H1 (cell line): ENCODE measurements around the gene BLNK. TPM values are rescaled to one million over a fixed set of nuclear protein-coding genes. Genes with fewer than 3 reads are reported as not detected.

Source experiments
- CTCF ChIA-PET: fragments of 300-600 bp; sonication (Branson Sonifier 250); formaldehyde crosslinking; loops from one replicate; lab custom pipeline; 2021; ENCODE audit not compliant: partially characterized antibody; lab: Charles Lee
- POLR2A ChIA-PET: fragments of 300-600 bp; sonication (Branson Sonifier 250); formaldehyde crosslinking; loops from one replicate; lab custom pipeline; 2021; ENCODE audit warnings: inconsistent platforms; ENCODE audit not compliant: partially characterized antibody; lab: Charles Lee
- DNase-seq, 2 experiments: peaks; one replicate each; pipeline versions ENCODE4 v3.0.0 to v3.0.0-alpha.2; 2010 to 2022; ENCODE audit warnings: low spot score in 2 of 2, low read depth in 1 of 2, mixed read lengths in 1 of 2
- FAIRE-seq: peaks from 2 replicates; lab custom pipeline; 2011; peaks lifted over from hg19 to GRCh38; lab: Jason Lieb, UNC
- H2AFZ ChIP-seq: 2 replicates; pipeline ENCODE4 v1.8.1; 2012; ENCODE audit warnings: low read length, inconsistent platforms
- H2AK5ac ChIP-seq: 2 replicates; pipeline ENCODE4 v1.6.1; 2013; ENCODE audit warnings: low read depth, low read length
- H2BK120ac ChIP-seq: replicated peaks from 2 replicates; pipeline ENCODE3; 2013; ENCODE audit warnings: low read depth, low read length, inconsistent platforms
- H2BK12ac ChIP-seq: 2 replicates; pipeline ENCODE4 v1.6.1; 2013; ENCODE audit warnings: low read depth, low read length
- H2BK15ac ChIP-seq: 2 replicates; pipeline ENCODE4 v1.6.1; 2013; ENCODE audit warnings: low read length
- H2BK20ac ChIP-seq: 2 replicates; pipeline ENCODE4 v1.6.1; 2013; ENCODE audit warnings: low read length
- H2BK5ac ChIP-seq: 2 replicates; pipeline ENCODE4 v1.6.1; 2013; ENCODE audit warnings: low read depth, low read length
- H3K14ac ChIP-seq: 2 replicates; pipeline ENCODE4 v1.6.1; 2013; ENCODE audit warnings: inconsistent platforms; ENCODE audit not compliant: insufficient read length
- H3K18ac ChIP-seq: 2 replicates; pipeline ENCODE4 v1.6.1; 2013; ENCODE audit warnings: low read length; ENCODE audit errors: extremely low read depth
- H3K23ac ChIP-seq: 2 replicates; pipeline ENCODE4 v1.6.1; 2013; ENCODE audit warnings: inconsistent platforms; ENCODE audit not compliant: insufficient read length
- H3K23me2 ChIP-seq: 2 replicates; pipeline ENCODE4 v1.6.1; 2013; ENCODE audit warnings: low read depth, low read length
- H3K27ac ChIP-seq: 2 replicates; pipeline ENCODE4 v1.6.1; 2011; ENCODE audit warnings: low read depth, low read length, inconsistent platforms
- H3K27me3 ChIP-seq, 4 experiments: replicated peaks in 1 of 4; 1 replicate in 1 of 4; 2 replicates in 3 of 4; pipeline versions ENCODE4 v1.6.1 to v1.8.1; 2011 to 2013; ENCODE audit warnings: low read length in 3 of 4, mild to moderate bottlenecking in 3 of 4, inconsistent platforms in 2 of 4, mixed read lengths in 2 of 4, moderate library complexity in 1 of 4; ENCODE audit not compliant: control insufficient read depth in 3 of 4, insufficient read depth in 3 of 4; ENCODE audit errors: extremely low read depth in 1 of 4
- H3K36me3 ChIP-seq, 4 experiments: 2 replicates each; pipeline versions ENCODE4 v1.6.1 to v1.8.1; 2011 to 2013; ENCODE audit warnings: mild to moderate bottlenecking in 4 of 4, low read length in 3 of 4, moderate library complexity in 2 of 4, control low read depth in 1 of 4, inconsistent platforms in 1 of 4; ENCODE audit not compliant: insufficient read depth in 4 of 4, control insufficient read depth in 2 of 4
- H3K4ac ChIP-seq: replicated peaks from 2 replicates; pipeline ENCODE3; 2013; ENCODE audit warnings: low read length, low read depth, mixed read lengths, inconsistent platforms; ENCODE audit not compliant: insufficient read length
- H3K4me1 ChIP-seq, 4 experiments: replicated peaks in 1 of 4; 1 replicate in 1 of 4; 2 replicates in 3 of 4; pipeline versions ENCODE4 v1.6.1 to v1.8.1; 2011 to 2013; ENCODE audit warnings: low read length in 3 of 4, inconsistent platforms in 2 of 4, mixed read lengths in 1 of 4; ENCODE audit not compliant: insufficient read depth in 4 of 4, control insufficient read depth in 3 of 4
- H3K4me2 ChIP-seq, 2 experiments: 2 replicates each; pipeline versions ENCODE4 v1.6.1 to v1.8.1; 2011 to 2013; ENCODE audit warnings: low read depth in 2 of 2, low read length in 2 of 2, control low read depth in 1 of 2, inconsistent platforms in 1 of 2, mild to moderate bottlenecking in 1 of 2; ENCODE audit not compliant: insufficient read depth in 1 of 2
- H3K4me3 ChIP-seq, 4 experiments: fragments of 200-600, 300-600 bp in 1 of 4; sonication (generic), shearing (Covaris generic), sonication (Bioruptor Twin) in 1 of 4; 2 replicates each; pipeline versions ENCODE4 v1.5.1 to v1.8.1; 2011 to 2016; ENCODE audit warnings: low read length in 4 of 4, low read depth in 3 of 4, control low read depth in 2 of 4, inconsistent platforms in 2 of 4, mild to moderate bottlenecking in 2 of 4, mixed read lengths in 1 of 4, moderate library complexity in 1 of 4; ENCODE audit not compliant: insufficient read depth in 2 of 4; ENCODE audit errors: extremely low read depth in 1 of 4
- H3K56ac ChIP-seq: replicated peaks from 2 replicates; pipeline ENCODE3; 2013; ENCODE audit warnings: low read depth, mild to moderate bottlenecking, mixed read lengths, low read length, inconsistent platforms; ENCODE audit not compliant: insufficient read length
- H3K79me1 ChIP-seq: 2 replicates; pipeline ENCODE4 v1.6.1; 2013; ENCODE audit warnings: low read depth, low read length, control low read depth
- H3K79me2 ChIP-seq, 2 experiments: 2 replicates each; pipeline versions ENCODE4 v1.6.1 to v1.8.1; 2012 to 2013; ENCODE audit warnings: low read length in 2 of 2, mild to moderate bottlenecking in 2 of 2, inconsistent platforms in 1 of 2; ENCODE audit not compliant: insufficient read depth in 2 of 2, control insufficient read depth in 1 of 2
- H3K9ac ChIP-seq, 4 experiments: replicated peaks in 1 of 4; 1 replicate in 1 of 4; 2 replicates in 3 of 4; pipeline versions ENCODE4 v1.6.1 to v1.8.1; 2011 to 2013; ENCODE audit warnings: low read depth in 3 of 4, low read length in 3 of 4, control low read depth in 2 of 4, mild to moderate bottlenecking in 2 of 4, moderate library complexity in 2 of 4, inconsistent platforms in 1 of 4; ENCODE audit errors: extremely low read depth in 1 of 4
- H3K9me3 ChIP-seq, 2 experiments: 2 replicates each; pipeline versions ENCODE4 v1.6.1 to v1.8.1; 2012 to 2013; ENCODE audit warnings: mild to moderate bottlenecking in 2 of 2, moderate library complexity in 2 of 2, control low read depth in 1 of 2, inconsistent platforms in 1 of 2, low read depth in 1 of 2, low read length in 1 of 2, mixed read lengths in 1 of 2; ENCODE audit not compliant: insufficient read depth in 2 of 2
- H4K20me1 ChIP-seq, 2 experiments: replicated peaks in 1 of 2; 2 replicates each; pipeline versions ENCODE3 to v1.8.1; 2011 to 2013; ENCODE audit warnings: inconsistent platforms in 2 of 2, low read length in 2 of 2, mild to moderate bottlenecking in 1 of 2; ENCODE audit not compliant: insufficient read depth in 2 of 2, control insufficient read depth in 1 of 2
- H4K5ac ChIP-seq: 2 replicates; pipeline ENCODE4 v1.6.1; 2013; ENCODE audit warnings: low read length, low read depth, mixed read lengths, inconsistent platforms; ENCODE audit not compliant: insufficient read length
- H4K8ac ChIP-seq: 2 replicates; pipeline ENCODE4 v1.8.0; 2013; ENCODE audit warnings: mild to moderate bottlenecking, moderate library complexity, low read length, inconsistent platforms; ENCODE audit not compliant: insufficient read depth; ENCODE audit errors: extremely low read depth
- H4K91ac ChIP-seq: replicated peaks from 2 replicates; pipeline ENCODE3; 2013; ENCODE audit warnings: low read length, mixed read lengths, inconsistent platforms; ENCODE audit not compliant: insufficient read length
- BRCA1 ChIP-seq: IDR thresholded peaks from 2 replicates; pipeline ENCODE4 v1.6.1; 2012; ENCODE audit warnings: low read depth, low read length, improper control_type of control experiment
- CHD1 ChIP-seq: IDR thresholded peaks from 2 replicates; pipeline ENCODE4 v1.6.1; 2012; ENCODE audit warnings: low read depth, low read length, improper control_type of control experiment
- FOSL1 ChIP-seq: IDR thresholded peaks from 2 replicates; pipeline ENCODE4 v1.6.1; 2011; ENCODE audit warnings: mild to moderate bottlenecking, low read depth, low read length, moderate library complexity; ENCODE audit not compliant: insufficient read depth
- HDAC2 ChIP-seq, 2 experiments: fragments of 300-600 bp in 1 of 2; sonication (generic) in 1 of 2; IDR thresholded peaks; 2 replicates each; pipeline ENCODE4 v1.6.1; 2011 to 2012; ENCODE audit warnings: low read depth in 2 of 2, low read length in 2 of 2, mild to moderate bottlenecking in 2 of 2, moderate library complexity in 2 of 2, borderline replicate concordance in 1 of 2, inconsistent platforms in 1 of 2
- HDAC6 ChIP-seq: IDR thresholded peaks from one replicate; pipeline ENCODE4 v1.7.1; 2012; ENCODE audit warnings: low read depth, mild to moderate bottlenecking, inconsistent platforms, low read length, moderate library complexity
- JUND ChIP-seq: IDR thresholded peaks from 2 replicates; pipeline ENCODE4 v1.6.1; 2011; ENCODE audit warnings: mild to moderate bottlenecking, improper control_type of control experiment, low read length
- POU5F1 ChIP-seq: IDR thresholded peaks from 2 replicates; pipeline ENCODE4 v1.6.1; 2011; ENCODE audit warnings: low read depth, mild to moderate bottlenecking, low read length, moderate library complexity
- SAP30 ChIP-seq: fragments of 300-600 bp; sonication (generic); IDR thresholded peaks from 2 replicates; pipeline ENCODE4 v1.7.1; 2012; ENCODE audit warnings: low read length, moderate library complexity, mild to moderate bottlenecking, inconsistent platforms; ENCODE audit not compliant: insufficient read depth, insufficient replicate concordance
- SRF ChIP-seq: IDR thresholded peaks from 2 replicates; pipeline ENCODE4 v1.6.1; 2011; ENCODE audit warnings: mild to moderate bottlenecking, low read depth, low read length, moderate library complexity
- SUZ12 ChIP-seq: fragments of 200-600 bp; sonication (generic); IDR thresholded peaks from 2 replicates; pipeline ENCODE4 v1.6.1; 2012; ENCODE audit warnings: mild to moderate bottlenecking, inconsistent platforms, low read length, moderate library complexity, mixed read lengths
- WGBS, 2 experiments: shearing (Covaris generic) in 1 of 2; methylation state at CpG; one replicate each; pipeline versions ENCODE4 v1.1.6 to v1.1.7; 2013 to 2015; ENCODE audit warnings: low lambda C conversion rate in 2 of 2, mixed read lengths in 2 of 2, inconsistent platforms in 1 of 2, low coverage in 1 of 2, missing lambda C conversion rate in 1 of 2; ENCODE audit not compliant: insufficient replicate concordance in 2 of 2, insufficient coverage in 1 of 2, insufficient read length in 1 of 2; ENCODE audit errors: extremely low coverage in 1 of 2, missing lambda C conversion rate in 1 of 2; 5-methylcytosine and 5-hydroxymethylcytosine counted together
- long read RNA-seq, 2 experiments: library from RNA in 1 of 2; library from capped mRNA in 1 of 2; stranded (forward); transcript quantifications; one replicate each; pipeline ENCODE4 v2.0.0, GENCODE V29; 2021; ENCODE audit warnings: inconsistent platforms in 1 of 2
- polyA minus RNA-seq, 3 experiments: library from RNA; depleted of rRNA, polyadenylated mRNA; stranded (reverse); fragments of >200 nt; gene quantifications; 1 replicate in 2 of 3; 2 replicates in 1 of 3; pipeline ENCODE4 v1.2.3, GENCODE V29; 2011
- polyA plus RNA-seq, 7 experiments: library from polyadenylated mRNA; depleted of rRNA in 3 of 7; stranded (reverse) in 5 of 7; unstranded in 2 of 7; fragments of >200 nt in 5 of 7; fragments of 200-250 nt in 2 of 7; gene quantifications; 1 replicate in 5 of 7; 2 replicates in 1 of 7; 4 replicates in 1 of 7; pipeline versions ENCODE4 v1.2.1 to v1.2.3, GENCODE V29; 2011 to 2013; ENCODE audit warnings: missing spikeins in 2 of 7, mixed read lengths in 2 of 7
- total RNA-seq: library from RNA; stranded (reverse); fragmentation: NEBNext Ultra II Directional; extraction: Animal tissue kit (Norgen Biotek cat#: 25700); gene quantifications from 2 replicates; pipeline ENCODE4 v1.2.1, GENCODE V29; 2021

BLNK gene
- total RNA-seq = not detected in 2 replicates
- not detected in 2 replicates for polyA plus RNA-seq (2011; rRNA removed)
- not detected for polyA plus RNA-seq (2011; cell fraction: cytosol; rRNA removed)
- polyA plus RNA-seq (2011; cell fraction: nucleus; rRNA removed) = not detected
- polyA plus RNA-seq (2012, experiment 1 of 2) = not detected in 4 replicates
- polyA plus RNA-seq (2012, experiment 2 of 2) = not detected
- polyA plus RNA-seq (2013, experiment 1 of 2) = 0.04 TPM
- 0.07 TPM for polyA plus RNA-seq (2013, experiment 2 of 2)
- not detected in 2 replicates for polyA minus RNA-seq (2011; rRNA and poly(A)+ RNA removed)
- not detected for polyA minus RNA-seq (2011; cell fraction: cytosol; rRNA and poly(A)+ RNA removed)
- polyA minus RNA-seq (2011; cell fraction: nucleus; rRNA and poly(A)+ RNA removed) = not detected
- long read RNA-seq, experiment 1 = 0 reads
- long read RNA-seq, experiment 2 = 0 reads

DNA sequence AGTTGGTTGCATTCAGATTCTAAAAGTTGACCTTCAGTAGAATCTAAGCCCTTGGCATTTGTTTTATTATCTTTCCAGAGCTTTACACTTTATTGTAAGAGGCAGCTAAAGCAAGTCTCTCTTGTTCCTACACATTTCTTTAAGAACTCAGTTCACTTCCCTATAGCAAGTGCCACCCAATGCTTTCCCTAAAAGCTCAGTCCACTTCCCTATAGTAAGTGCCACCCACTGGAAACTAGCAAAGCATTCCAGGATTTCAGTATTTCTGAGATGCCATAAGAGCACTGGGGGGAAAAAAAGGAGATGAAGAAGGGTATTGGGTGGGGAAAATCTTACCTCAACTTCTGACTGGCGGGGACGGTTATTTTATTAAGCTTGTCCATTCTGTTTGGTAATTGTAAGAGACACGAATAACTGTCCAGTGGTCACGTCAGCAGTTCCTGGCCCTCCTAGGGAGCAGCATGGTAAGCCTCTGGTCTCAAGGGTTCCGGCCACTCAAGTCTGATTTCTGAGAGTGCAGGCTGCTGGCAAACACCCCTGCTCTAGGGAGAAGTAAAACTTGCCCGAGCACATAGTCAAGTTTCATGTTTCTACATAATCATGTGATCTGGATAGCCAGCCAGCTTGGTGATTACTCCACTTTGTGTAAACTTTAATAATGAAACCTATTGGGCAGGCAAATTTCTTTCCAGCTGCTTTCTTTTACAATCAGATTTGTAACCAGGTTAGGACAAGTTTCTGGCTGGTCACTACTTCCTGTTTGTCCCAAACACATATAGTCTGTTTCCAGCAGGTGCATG, at the start of gene BLNK:
BLNK (minus strand) TSS at position 554 of the 800 bp plus-strand sequence; CDS start at position 383, 171 bp downstream.
- Histone ChIP-seq H4K20me1 (no peaks in the 10 kb centered on the region), H2BK20ac (peak within 1 kb of the TSS; percentile 40; the same call in 1 of the 2 replicates), H3K18ac (no peak within 1 kb of the TSS), H3K4me1 (no peaks in the 10 kb centered on the region), H3K79me2 (no peaks in the 10 kb centered on the region), H3K9ac (no peak within 1 kb of the TSS), H2AK5ac (no peak within 1 kb of the TSS), H4K5ac (no peak within 1 kb of the TSS), H3K27ac (no peak within 1 kb of the TSS), H3K56ac (no peak within 1 kb of the TSS), H2BK15ac (no peak within 1 kb of the TSS), H3K4me2 (no peak within 1 kb of the TSS), H4K91ac (no peak within 1 kb of the TSS), H3K4ac (no peak within 1 kb of the TSS), H2BK5ac (no peak within 1 kb of the TSS), H3K9me3 (no peaks in the 10 kb centered on the region), H3K27me3 (no peaks in the 10 kb centered on the region), H2AFZ (no peak within 1 kb of the TSS), H2BK12ac (no peak within 1 kb of the TSS), H3K36me3 (no peaks in the 10 kb centered on the region), H3K79me1 (no peaks in the 10 kb centered on the region), H2BK120ac (no peak within 1 kb of the TSS), H3K4me3 (no peak within 1 kb of the TSS), H4K8ac (no peak within 1 kb of the TSS; the same call in 1 of the 2 replicates), H3K14ac (no peak within 1 kb of the TSS), H3K23me2 (no peaks in the 10 kb centered on the region), H3K23ac (no peak within 1 kb of the TSS)
- FAIRE-seq (no peak), DNase-seq (no peak)
- 88% methylated on average over 6 of the region's 6 CpGs; no CpG with 5 or more reads in 1 of the 2 experiments for WGBS, 2 experiments
- CTCF ChIA-PET = interaction anchor here (0.6 to 3.1 kb wide), 9 partner anchors 20 to 75 kb away, joined by 3 to 26 read pairs (median 3); no protein-coding TSS in a partner anchor
- POLR2A ChIA-PET = interaction anchor here (0.6 to 1.6 kb wide), 3 partner anchors 42 to 141 kb away, joined by 3 read pairs; partner anchors contain the start of gene ZNF518A
- TF ChIP-seq SUZ12 = no peak
- no peak for TF ChIP-seq CHD1
- TF ChIP-seq SAP30 = no peak
- no peak for TF ChIP-seq FOSL1
- TF ChIP-seq POU5F1 = no peak
- no peak for TF ChIP-seq BRCA1
- TF ChIP-seq JUND = no peak
- TF ChIP-seq HDAC6 = no peak
- no peak for TF ChIP-seq SRF
- TF ChIP-seq HDAC2 (IDR thresholded peaks at IDR 0.05; ENCODE audit: borderline replicate concordance in 1 of 2, low read depth in 2 of 2, low read length in 2 of 2) = no peak
